Measurements from ENCODE around the gene SIRPD.
"Not testable (repeated sequence)": the region's sequence is repeated elsewhere in the genome, so short reads cannot be mapped to it uniquely, and the experiment has no call there.

- TF ChIP-seq, protein P1, sequence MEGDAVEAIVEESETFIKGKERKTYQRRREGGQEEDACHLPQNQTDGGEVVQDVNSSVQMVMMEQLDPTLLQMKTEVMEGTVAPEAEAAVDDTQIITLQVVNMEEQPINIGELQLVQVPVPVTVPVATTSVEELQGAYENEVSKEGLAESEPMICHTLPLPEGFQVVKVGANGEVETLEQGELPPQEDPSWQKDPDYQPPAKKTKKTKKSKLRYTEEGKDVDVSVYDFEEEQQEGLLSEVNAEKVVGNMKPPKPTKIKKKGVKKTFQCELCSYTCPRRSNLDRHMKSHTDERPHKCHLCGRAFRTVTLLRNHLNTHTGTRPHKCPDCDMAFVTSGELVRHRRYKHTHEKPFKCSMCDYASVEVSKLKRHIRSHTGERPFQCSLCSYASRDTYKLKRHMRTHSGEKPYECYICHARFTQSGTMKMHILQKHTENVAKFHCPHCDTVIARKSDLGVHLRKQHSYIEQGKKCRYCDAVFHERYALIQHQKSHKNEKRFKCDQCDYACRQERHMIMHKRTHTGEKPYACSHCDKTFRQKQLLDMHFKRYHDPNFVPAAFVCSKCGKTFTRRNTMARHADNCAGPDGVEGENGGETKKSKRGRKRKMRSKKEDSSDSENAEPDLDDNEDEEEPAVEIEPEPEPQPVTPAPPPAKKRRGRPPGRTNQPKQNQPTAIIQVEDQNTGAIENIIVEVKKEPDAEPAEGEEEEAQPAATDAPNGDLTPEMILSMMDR (IDR thresholded peaks at IDR 0.05) = not testable (repeated sequence)
- not testable (repeated sequence) for TF ChIP-seq POLR2A (IDR thresholded peaks at IDR 0.05)
Observed at GRCh38 chr20:1497371-1497770, 60.1 kb downstream of the SIRPD start.
